Trophoblast cell (in vitro differentiated cells and primary cell): ENCODE results near the gene ERCC6.
A peak's percentile ranks its signal among the peaks of the same experiment; 100 is the strongest.

Source experiments
- DNase-seq, 2 donors: peaks; one replicate each; pipeline ENCODE4 v3.0.0-alpha.2; 2016
- H2AFZ ChIP-seq: 2 replicates; pipeline ENCODE4 v1.6.1; 2013; ENCODE audit warnings: low read length, moderate library complexity, mild to moderate bottlenecking; ENCODE audit not compliant: insufficient read depth, poor library complexity
- H2AK5ac ChIP-seq: 2 replicates; pipeline ENCODE4 v1.6.1; 2013; ENCODE audit warnings: mild to moderate bottlenecking, low read length
- H2BK120ac ChIP-seq: 2 replicates; pipeline ENCODE4 v1.6.1; 2013; ENCODE audit warnings: low read length, mild to moderate bottlenecking, moderate library complexity; ENCODE audit not compliant: insufficient read depth, poor library complexity
- H2BK12ac ChIP-seq: 2 replicates; pipeline ENCODE4 v1.6.1; 2013; ENCODE audit warnings: mild to moderate bottlenecking, low read length, moderate library complexity
- H2BK5ac ChIP-seq: 2 replicates; pipeline ENCODE4 v1.6.1; 2013; ENCODE audit warnings: low read length, low read depth, moderate library complexity, mild to moderate bottlenecking; ENCODE audit not compliant: poor library complexity
- H3K14ac ChIP-seq: 2 replicates; pipeline ENCODE4 v1.6.1; 2013; ENCODE audit warnings: mild to moderate bottlenecking, low read length
- H3K18ac ChIP-seq: 2 replicates; pipeline ENCODE4 v1.6.1; 2013; ENCODE audit warnings: mild to moderate bottlenecking, low read length
- H3K23ac ChIP-seq: 2 replicates; pipeline ENCODE4 v1.6.1; 2013; ENCODE audit warnings: low read length
- H3K27ac ChIP-seq: 2 replicates; pipeline ENCODE4 v1.5.1; 2013; ENCODE audit warnings: low read depth, mild to moderate bottlenecking, inconsistent platforms, low read length, moderate library complexity
- H3K27me3 ChIP-seq: 2 replicates; pipeline ENCODE4 v1.6.1; 2013; ENCODE audit warnings: inconsistent platforms, mild to moderate bottlenecking, low read length, moderate library complexity; ENCODE audit not compliant: insufficient read depth
- H3K36me3 ChIP-seq, 2 experiments: 1 replicate in 1 of 2; 2 replicates in 1 of 2; pipeline ENCODE4 v1.6.1; 2013; ENCODE audit warnings: low read length in 2 of 2, mild to moderate bottlenecking in 2 of 2, moderate library complexity in 1 of 2; ENCODE audit not compliant: insufficient read depth in 2 of 2, control insufficient read depth in 1 of 2
- H3K4ac ChIP-seq: 2 replicates; pipeline ENCODE4 v1.6.1; 2013; ENCODE audit warnings: low read depth, mild to moderate bottlenecking, low read length, moderate library complexity
- H3K4me1 ChIP-seq, 2 experiments: 1 replicate in 1 of 2; 2 replicates in 1 of 2; pipeline ENCODE4 v1.6.1; 2013; ENCODE audit warnings: low read length in 2 of 2, mild to moderate bottlenecking in 2 of 2, moderate library complexity in 1 of 2; ENCODE audit not compliant: insufficient read depth in 2 of 2, control insufficient read depth in 1 of 2
- H3K4me2 ChIP-seq: 2 replicates; pipeline ENCODE4 v1.6.1; 2013; ENCODE audit warnings: inconsistent platforms, mild to moderate bottlenecking, low read length, moderate library complexity
- H3K4me3 ChIP-seq: 2 replicates; pipeline ENCODE4 v1.5.1; 2013; ENCODE audit warnings: mild to moderate bottlenecking, low read depth, low read length, inconsistent platforms
- H3K79me1 ChIP-seq: one replicate; pipeline ENCODE4 v1.6.1; 2013; ENCODE audit warnings: low read length
- H3K79me2 ChIP-seq: 2 replicates; pipeline ENCODE4 v1.6.1; 2013; ENCODE audit warnings: low read length, mild to moderate bottlenecking; ENCODE audit not compliant: control insufficient read depth, insufficient read depth, poor library complexity
- H3K9ac ChIP-seq: 2 replicates; pipeline ENCODE4 v1.6.1; 2013; ENCODE audit warnings: mild to moderate bottlenecking, low read length
- H3K9me3 ChIP-seq: 2 replicates; pipeline ENCODE4 v1.6.1; 2013; ENCODE audit warnings: low read depth, mild to moderate bottlenecking, control low read depth, inconsistent platforms, low read length; ENCODE audit not compliant: insufficient read depth
- H4K12ac ChIP-seq: 2 replicates; pipeline ENCODE4 v1.6.1; 2013; ENCODE audit warnings: low read depth, mild to moderate bottlenecking, low read length, moderate library complexity
- H4K8ac ChIP-seq: 2 replicates; pipeline ENCODE4 v1.6.1; 2013; ENCODE audit warnings: low read depth, mild to moderate bottlenecking, low read length, moderate library complexity
- H4K91ac ChIP-seq: one replicate; pipeline ENCODE4 v1.6.1; 2013; ENCODE audit warnings: low read depth, mild to moderate bottlenecking, low read length, moderate library complexity
- WGBS: extraction: QIAGEN DNeasy Blood & Tissue Kit; methylation state at CpG from one replicate; pipeline ENCODE4 v1.1.7; 2013; ENCODE audit warnings: missing lambda C conversion rate; ENCODE audit not compliant: insufficient read length, insufficient coverage; ENCODE audit errors: extremely low coverage; 5-methylcytosine and 5-hydroxymethylcytosine counted together

Gene ERCC6

GRCh38 chr10:49508249-49508648 lies 30.7 kb downstream of the ERCC6 start:
- Histone ChIP-seq H3K18ac (no peak overlapping the region), H2BK120ac (no peak overlapping the region), H3K79me2 (no peaks in the 10 kb centered on the region), H3K9me3 (no peaks in the 10 kb centered on the region), H3K14ac (no peak overlapping the region), H3K79me1 (no peaks in the 10 kb centered on the region), H2BK12ac (no peak overlapping the region), H4K8ac (no peak overlapping the region), H3K23ac (no peak overlapping the region), H3K27ac (no peak overlapping the region), H3K9ac (no peak overlapping the region), H3K4ac (no peak overlapping the region), H2BK5ac (no peak overlapping the region), H2AFZ (no peak overlapping the region), H3K27me3 (no peaks in the 10 kb centered on the region), H3K4me1 (peaks cover 2 to 10% of the 10 kb centered on the region in 2 experiments), H3K4me2 (no peak overlapping the region), H4K12ac (no peak overlapping the region), H3K4me3 (no peak overlapping the region), H3K36me3 (no peaks in the 10 kb centered on the region), H4K91ac (no peak overlapping the region), H2AK5ac (no peak overlapping the region)
- no peak for DNase-seq
- no CpG with 5 or more reads among the region's 4 CpGs for WGBS

GRCh38 chr10:49505589-49505988 lies 33.3 kb downstream of the ERCC6 start:
- no peak overlapping the region for H2BK5ac ChIP-seq
- H2AK5ac ChIP-seq, result no peak overlapping the region
- H3K27me3 ChIP-seq, result no peaks in the 10 kb centered on the region
- no CpG with 5 or more reads among the region's 4 CpGs for WGBS
- no peak overlapping the region for H3K4ac ChIP-seq
- H3K4me2 ChIP-seq, result no peak overlapping the region
- no peak overlapping the region for H4K12ac ChIP-seq
- no peak overlapping the region for H4K8ac ChIP-seq
- H3K4me3 ChIP-seq, result no peak overlapping the region
- no peaks in the 10 kb centered on the region for H3K79me2 ChIP-seq
- peaks cover 0 to 11% of the 10 kb centered on the region in 2 experiments for H3K4me1 ChIP-seq
- no peak overlapping the region for H3K18ac ChIP-seq
- no peak overlapping the region for H3K14ac ChIP-seq
- no peak overlapping the region for H3K9ac ChIP-seq
- DNase-seq, result no peak
- no peak overlapping the region for H3K27ac ChIP-seq
- H3K9me3 ChIP-seq, result no peaks in the 10 kb centered on the region
- H3K79me1 ChIP-seq, result no peaks in the 10 kb centered on the region
- no peak overlapping the region for H2BK12ac ChIP-seq
- H2BK120ac ChIP-seq, result no peak overlapping the region
- H3K23ac ChIP-seq, result no peak overlapping the region
- no peak overlapping the region for H4K91ac ChIP-seq
- no peak overlapping the region for H2AFZ ChIP-seq
- no peaks in the 10 kb centered on the region for H3K36me3 ChIP-seq

- Histone ChIP-seq H2BK12ac (no peak overlapping the region), H4K8ac (no peak overlapping the region), H3K79me2 (no peaks in the 10 kb centered on the region), H3K36me3 (no peaks in the 10 kb centered on the region), H2BK5ac (no peak overlapping the region), H3K18ac (no peak overlapping the region), H3K4ac (no peak overlapping the region), H3K9ac (no peak overlapping the region), H3K4me2 (no peak overlapping the region), H3K14ac (no peak overlapping the region), H3K27ac (no peak overlapping the region), H2AFZ (no peak overlapping the region), H2AK5ac (no peak overlapping the region), H3K4me3 (no peak overlapping the region), H2BK120ac (no peak overlapping the region), H3K23ac (no peak overlapping the region), H4K91ac (no peak overlapping the region), H3K9me3 (peaks cover 1% of the 10 kb centered on the region), H4K12ac (no peak overlapping the region), H3K4me1 (peaks cover 0 to 9% of the 10 kb centered on the region in 2 experiments), H3K27me3 (no peaks in the 10 kb centered on the region), H3K79me1 (no peaks in the 10 kb centered on the region)
- peak; percentile 22 to 64 for DNase-seq
- WGBS, result no CpG with 5 or more reads among the region's 3 CpGs
Measured at GRCh38 chr10:49505076-49505475, 33.8 kb downstream of the ERCC6 start.

DNA sequence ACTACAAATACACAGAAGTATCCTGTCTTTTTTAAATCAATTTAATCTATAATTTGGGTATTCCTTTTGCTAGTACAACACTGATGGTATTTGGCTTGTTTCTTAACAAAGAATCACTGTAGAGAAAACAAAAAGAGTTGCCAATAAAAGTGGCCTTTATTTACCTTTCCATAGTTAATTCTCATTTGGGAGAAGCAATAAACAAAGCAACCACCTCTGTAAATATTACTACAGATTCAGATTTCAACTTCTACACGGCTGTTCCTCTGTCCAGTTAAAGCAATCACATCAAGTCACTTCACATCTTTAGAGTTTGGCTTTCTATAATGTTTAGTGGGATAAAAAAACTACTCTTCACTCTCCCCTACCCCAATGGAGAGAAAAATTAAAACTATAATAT lies 34.4 kb downstream of the ERCC6 start:
- Histone ChIP-seq H2BK12ac (no peak overlapping the region), H4K8ac (no peak overlapping the region), H3K27me3 (no peaks in the 10 kb centered on the region), H2BK120ac (no peak overlapping the region), H3K4me1 (peaks cover 0 to 4% of the 10 kb centered on the region in 2 experiments), H4K91ac (no peak overlapping the region), H3K9me3 (peaks cover 1% of the 10 kb centered on the region), H3K4ac (no peak overlapping the region), H3K27ac (no peak overlapping the region), H4K12ac (no peak overlapping the region), H3K79me1 (no peaks in the 10 kb centered on the region), H3K4me2 (no peak overlapping the region), H3K79me2 (no peaks in the 10 kb centered on the region), H3K4me3 (no peak overlapping the region), H3K23ac (no peak overlapping the region), H3K14ac (no peak overlapping the region), H2BK5ac (no peak overlapping the region), H3K18ac (no peak overlapping the region), H3K36me3 (no peaks in the 10 kb centered on the region), H2AK5ac (no peak overlapping the region), H3K9ac (no peak overlapping the region), H2AFZ (no peak overlapping the region)
- DNase-seq, result no peak
- no CpG with 5 or more reads among the region's 1 CpG for WGBS
